NCI-H2081 treated with DMSO at 0.1 percent for 48 hours (cell line): ENCODE data around the gene HSD17B1.
A peak's percentile ranks its signal among the peaks of the same experiment; 100 is the strongest.

ENCODE experiments used
- DNase-seq: peaks from one replicate; lab custom pipeline; 2025; lab: John Stamatoyannopoulos, UW

Gene HSD17B1

GRCh38 chr17:42568341-42569111 lies 15.8 kb downstream of the HSD17B1 start:
- DNase-seq: no peak

GRCh38 chr17:42571435-42572225 lies 18.9 kb downstream of the HSD17B1 start:
- DNase-seq: no peak

GRCh38 chr17:42573095-42573494 lies 20.4 kb downstream of the HSD17B1 start:
- no peak for DNase-seq

GRCh38 chr17:42574463-42574862 lies 21.7 kb downstream of the HSD17B1 start:
- DNase-seq: no peak

- no peak for DNase-seq
These were observed 24.4 kb downstream of the HSD17B1 start for GRCh38 chr17:42577140-42577531.

- peak; percentile 85 for DNase-seq
These were observed 25.0 kb downstream of the HSD17B1 start, which contains the start of gene PSMC3IP for GRCh38 chr17:42577532-42578281. Gene PSMC3IP (minus strand): TSS chr17:42577729. CDS start chr17:42577686, 43 bp downstream.

GRCh38 chr17:42578282-42578869 lies 25.7 kb downstream of the HSD17B1 start:
- DNase-seq: peak; percentile 62

- DNase-seq: no peak
These were observed 27.2 kb downstream of the HSD17B1 start for GRCh38 chr17:42579794-42580551.

- DNase-seq: no peak
These were observed 29.1 kb downstream of the HSD17B1 start for GRCh38 chr17:42581744-42582270.

- DNase-seq: no peak
These were observed 32.2 kb downstream of the HSD17B1 start for GRCh38 chr17:42584880-42585279.

GRCh38 chr17:42585353-42585752 lies 32.6 kb downstream of the HSD17B1 start:
- DNase-seq: no peak

GRCh38 chr17:42586514-42587230 lies 33.9 kb downstream of the HSD17B1 start:
- no peak for DNase-seq

- no peak for DNase-seq
These were observed 38.2 kb downstream of the HSD17B1 start for GRCh38 chr17:42590886-42591285.

- DNase-seq: no peak
These were observed 38.7 kb downstream of the HSD17B1 start for GRCh38 chr17:42591411-42591810.

GRCh38 chr17:42596386-42596785 lies 43.7 kb downstream of the HSD17B1 start:
- DNase-seq: no peak

GRCh38 chr17:42598905-42599304 lies 46.2 kb downstream of the HSD17B1 start:
- no peak for DNase-seq

GRCh38 chr17:42603318-42603717 lies 50.6 kb downstream of the HSD17B1 start:
- no peak for DNase-seq
